Neuronal stem cell (in vitro differentiated cells): Measurements from ENCODE around the gene CASP7.

Experiments used
- DNase-seq: peaks from one replicate; pipeline ENCODE4 v3.0.0-alpha.2; 2013; ENCODE audit warnings: low spot score
- H2AFZ ChIP-seq: one replicate; pipeline ENCODE4 v1.6.1; 2013; ENCODE audit warnings: mild to moderate bottlenecking, low read length, inconsistent platforms
- H2AK5ac ChIP-seq: 2 replicates; pipeline ENCODE4 v1.6.1; 2013; ENCODE audit warnings: low read depth, mild to moderate bottlenecking, inconsistent platforms, low read length, moderate library complexity, mixed read lengths
- H2BK120ac ChIP-seq: 2 replicates; pipeline ENCODE4 v1.6.1; 2013; ENCODE audit warnings: low read depth, mild to moderate bottlenecking, inconsistent platforms, low read length, moderate library complexity, mixed read lengths
- H2BK12ac ChIP-seq: one replicate; pipeline ENCODE4 v1.6.1; 2013; ENCODE audit warnings: low read length, inconsistent platforms
- H2BK15ac ChIP-seq: 2 replicates; pipeline ENCODE4 v1.6.1; 2013; ENCODE audit warnings: mild to moderate bottlenecking, low read length, inconsistent platforms, mixed read lengths
- H2BK5ac ChIP-seq: one replicate; pipeline ENCODE4 v1.6.1; 2013; ENCODE audit warnings: inconsistent platforms, mild to moderate bottlenecking, low read length, moderate library complexity
- H3K14ac ChIP-seq: one replicate; pipeline ENCODE4 v1.6.1; 2013; ENCODE audit warnings: low read length, inconsistent platforms
- H3K18ac ChIP-seq: 2 replicates; pipeline ENCODE4 v1.6.1; 2013; ENCODE audit warnings: low read length, inconsistent platforms
- H3K23ac ChIP-seq: 2 replicates; pipeline ENCODE4 v1.6.1; 2013; ENCODE audit warnings: low read depth, mild to moderate bottlenecking, mixed read lengths, low read length, inconsistent platforms; ENCODE audit not compliant: poor library complexity
- H3K27ac ChIP-seq: replicated peaks from 3 replicates; pipeline ENCODE4 v1.5.1; 2013; ENCODE audit warnings: low read length, inconsistent platforms
- H3K27me3 ChIP-seq, 3 experiments: 2 replicates each; pipeline ENCODE4 v1.6.1; 2013; ENCODE audit warnings: low read length in 3 of 3, mild to moderate bottlenecking in 2 of 3, inconsistent platforms in 1 of 3, low read depth in 1 of 3, mixed read lengths in 1 of 3, moderate library complexity in 1 of 3; ENCODE audit not compliant: control insufficient read depth in 3 of 3, insufficient read depth in 3 of 3
- H3K36me3 ChIP-seq, 2 donors: replicated peaks in 1 of 2; 2 replicates each; pipeline ENCODE4 v1.6.1; 2013; ENCODE audit warnings: low read length in 2 of 2; ENCODE audit not compliant: control insufficient read depth in 2 of 2, insufficient read depth in 2 of 2
- H3K4ac ChIP-seq: 2 replicates; pipeline ENCODE4 v1.6.1; 2013; ENCODE audit warnings: inconsistent platforms, mild to moderate bottlenecking, low read length, moderate library complexity
- H3K4me1 ChIP-seq, 2 donors: 1 replicate in 1 of 2; 2 replicates in 1 of 2; pipeline ENCODE4 v1.6.1; 2013; ENCODE audit warnings: low read length in 2 of 2, low read depth in 1 of 2; ENCODE audit not compliant: control insufficient read depth in 2 of 2, insufficient read depth in 1 of 2
- H3K4me2 ChIP-seq: one replicate; pipeline ENCODE4 v1.6.1; 2013; ENCODE audit warnings: mild to moderate bottlenecking, low read length, inconsistent platforms; ENCODE audit not compliant: insufficient read depth, poor library complexity, severe bottlenecking
- H3K4me3 ChIP-seq, 2 donors: 2 replicates each; pipeline ENCODE4 v1.5.1; 2013; ENCODE audit warnings: low read length in 2 of 2, mild to moderate bottlenecking in 2 of 2, inconsistent platforms in 1 of 2, moderate library complexity in 1 of 2
- H3K79me1 ChIP-seq: one replicate; pipeline ENCODE4 v1.6.1; 2013; ENCODE audit warnings: low read depth, mild to moderate bottlenecking, inconsistent platforms, low read length, moderate library complexity
- H3K9ac ChIP-seq: one replicate; pipeline ENCODE4 v1.6.1; 2013; ENCODE audit warnings: mild to moderate bottlenecking, low read depth, low read length, inconsistent platforms; ENCODE audit not compliant: poor library complexity
- H3K9me3 ChIP-seq, 2 donors: replicated peaks in 1 of 2; 2 replicates each; pipeline versions ENCODE3 to v1.6.1; 2013; ENCODE audit warnings: low read length in 2 of 2, mild to moderate bottlenecking in 2 of 2, inconsistent platforms in 1 of 2, low read depth in 1 of 2, mixed read lengths in 1 of 2, moderate library complexity in 1 of 2; ENCODE audit not compliant: control insufficient read depth in 2 of 2, insufficient read depth in 1 of 2
- H4K8ac ChIP-seq: one replicate; pipeline ENCODE4 v1.6.1; 2013; ENCODE audit warnings: low read depth, mild to moderate bottlenecking, inconsistent platforms, low read length, moderate library complexity
- H4K91ac ChIP-seq: one replicate; pipeline ENCODE4 v1.6.1; 2013; ENCODE audit warnings: low read length, low read depth, mild to moderate bottlenecking, inconsistent platforms; ENCODE audit not compliant: poor library complexity
- WGBS, 2 donors: extraction: QIAGEN DNeasy Blood & Tissue Kit; methylation state at CpG; one replicate each; pipeline ENCODE4 v1.1.7; 2013; ENCODE audit warnings: missing lambda C conversion rate in 2 of 2, mixed read lengths in 1 of 2; ENCODE audit not compliant: insufficient read length in 2 of 2, insufficient replicate concordance in 1 of 2; ENCODE audit errors: extremely low coverage in 2 of 2; 5-methylcytosine and 5-hydroxymethylcytosine counted together

The CASP7 gene

GRCh38 chr10:113754768-113755167 is 75.1 kb downstream of the CASP7 start:
- peaks cover 0 to 3% (median 0%) of the 10 kb centered on the region in 3 experiments for H3K27me3 ChIP-seq
- no peak overlapping the region for H3K27ac ChIP-seq
- peaks cover 0 to 3% of the 10 kb centered on the region in 2 donors for H3K4me1 ChIP-seq
- no peak overlapping the region for H2BK12ac ChIP-seq
- no peak overlapping the region for H3K23ac ChIP-seq
- no peak overlapping the region for H4K91ac ChIP-seq
- no peaks in the 10 kb centered on the region for H3K79me1 ChIP-seq
- no peak overlapping the region for H2AFZ ChIP-seq
- no peak overlapping the region for H2BK120ac ChIP-seq
- H3K9me3 ChIP-seq = no peaks in the 10 kb centered on the region
- H2BK5ac ChIP-seq = no peak overlapping the region
- H3K4me2 ChIP-seq = no peak overlapping the region
- WGBS, 2 donors = no CpG with 5 or more reads among the region's 9 CpGs
- peak overlapping the region; percentile 39 for H3K14ac ChIP-seq
- peak overlapping the region; percentile 12 for H3K9ac ChIP-seq
- no peaks in the 10 kb centered on the region for H3K36me3 ChIP-seq
- H3K4me3 ChIP-seq = no peak overlapping the region
- no peak overlapping the region for H3K4ac ChIP-seq
- no peak overlapping the region for H3K18ac ChIP-seq
- no peak overlapping the region for H2AK5ac ChIP-seq
- DNase-seq = no peak
- H2BK15ac ChIP-seq = no peak overlapping the region
- H4K8ac ChIP-seq = no peak overlapping the region

GRCh38 chr10:113756940-113757543 is 77.3 kb downstream of the CASP7 start:
- no peak overlapping the region for H3K27ac ChIP-seq
- no peak overlapping the region for H2BK5ac ChIP-seq
- H4K8ac ChIP-seq = no peak overlapping the region
- H3K23ac ChIP-seq = no peak overlapping the region
- no peak overlapping the region for H2BK12ac ChIP-seq
- H3K4me1 ChIP-seq = peaks cover 0 to 3% of the 10 kb centered on the region in 2 donors
- H3K36me3 ChIP-seq = no peaks in the 10 kb centered on the region
- H2AFZ ChIP-seq = no peak overlapping the region
- no peaks in the 10 kb centered on the region for H3K9me3 ChIP-seq
- H3K4me2 ChIP-seq = no peak overlapping the region
- H2BK15ac ChIP-seq = no peak overlapping the region
- no peak overlapping the region for H3K18ac ChIP-seq
- WGBS, 2 donors = no CpG with 5 or more reads among the region's 12 CpGs
- no peak for DNase-seq
- no peak overlapping the region for H2BK120ac ChIP-seq
- H3K27me3 ChIP-seq = peaks cover 0 to 3% (median 0%) of the 10 kb centered on the region in 3 experiments
- no peak overlapping the region for H2AK5ac ChIP-seq
- no peak overlapping the region for H3K9ac ChIP-seq
- no peak overlapping the region for H3K4ac ChIP-seq
- no peak overlapping the region for H3K14ac ChIP-seq
- H3K79me1 ChIP-seq = no peaks in the 10 kb centered on the region
- no peak overlapping the region for H3K4me3 ChIP-seq
- H4K91ac ChIP-seq = no peak overlapping the region

GRCh38 chr10:113762083-113762482 is 82.4 kb downstream of the CASP7 start:
- Histone ChIP-seq H3K4ac (no peak overlapping the region), H3K4me1 (no peaks in the 10 kb centered on the region), H3K23ac (no peak overlapping the region), H4K91ac (no peak overlapping the region), H3K27me3 (peaks cover 0 to 14% (median 0%) of the 10 kb centered on the region in 3 experiments), H3K79me1 (no peaks in the 10 kb centered on the region), H2AK5ac (no peak overlapping the region), H3K18ac (no peak overlapping the region), H3K4me3 (no peak overlapping the region), H3K14ac (no peak overlapping the region), H2BK12ac (no peak overlapping the region), H3K36me3 (no peaks in the 10 kb centered on the region), H3K9me3 (peaks cover 0 to 4% of the 10 kb centered on the region in 2 donors), H3K27ac (no peak overlapping the region), H3K4me2 (no peak overlapping the region), H2BK120ac (no peak overlapping the region), H3K9ac (no peak overlapping the region), H2BK5ac (no peak overlapping the region), H2AFZ (no peak overlapping the region), H4K8ac (no peak overlapping the region), H2BK15ac (no peak overlapping the region)
- no peak for DNase-seq
- no CpG with 5 or more reads among the region's 1 CpG for WGBS, 2 donors

- Histone ChIP-seq H3K27ac (no peak overlapping the region), H3K27me3 (peaks cover 0 to 35% (median 0%) of the 10 kb centered on the region in 3 experiments), H3K9me3 (peaks cover 0 to 4% of the 10 kb centered on the region in 2 donors), H3K4ac (no peak overlapping the region), H2BK12ac (no peak overlapping the region), H4K91ac (no peak overlapping the region), H2AK5ac (no peak overlapping the region), H3K18ac (no peak overlapping the region), H2BK5ac (no peak overlapping the region), H3K4me2 (no peak overlapping the region), H4K8ac (no peak overlapping the region), H3K79me1 (no peaks in the 10 kb centered on the region), H3K9ac (no peak overlapping the region), H2BK15ac (no peak overlapping the region), H3K4me1 (no peaks in the 10 kb centered on the region), H3K23ac (no peak overlapping the region), H2AFZ (no peak overlapping the region), H3K14ac (no peak overlapping the region), H2BK120ac (no peak overlapping the region), H3K4me3 (no peak overlapping the region), H3K36me3 (no peaks in the 10 kb centered on the region)
- DNase-seq = no peak
- no CpG with 5 or more reads among the region's 1 CpG for WGBS, 2 donors
These were observed 84.9 kb downstream of the CASP7 start for GRCh38 chr10:113764582-113764981.
